GM19372 (cell line): ENCODE data around the gene TBCD.

Experiments used
- ATAC-seq: cut with Tn5 transposase; IDR thresholded peaks from one replicate; pipeline ENCODE4 v1.9.1; 2021; ENCODE audit warnings: mild to moderate bottlenecking, low read depth, moderate library complexity; ENCODE audit not compliant: unreplicated experiment

TBCD gene

DNA sequence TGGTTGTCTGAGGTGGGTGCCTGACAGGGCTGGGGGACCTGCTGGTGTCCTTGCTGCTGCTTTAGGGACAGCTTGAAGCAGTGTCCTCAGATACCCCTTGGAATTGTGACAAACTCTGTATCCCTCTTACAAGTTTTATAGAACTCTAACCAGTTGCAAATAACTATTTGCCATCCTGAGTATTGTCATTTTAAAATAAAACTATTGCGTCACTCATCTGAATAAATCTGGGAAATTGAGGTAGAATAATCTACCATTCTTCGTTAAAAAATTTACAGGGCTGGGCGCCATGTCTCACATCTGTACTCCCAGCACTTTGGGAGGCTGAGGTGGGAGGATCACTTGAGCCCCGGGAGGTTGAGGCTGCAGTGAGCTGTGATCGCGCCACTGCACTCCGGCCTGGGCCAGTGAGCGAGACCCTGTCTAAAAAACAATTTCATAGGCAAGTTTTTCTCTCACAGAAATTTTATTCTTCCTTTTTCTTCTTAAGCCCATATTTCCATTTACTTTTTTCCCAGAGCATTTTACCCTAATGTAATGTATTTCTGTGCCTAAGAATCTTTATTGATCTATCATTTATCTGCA is 73.8 kb downstream of the TBCD start:
- no peak for ATAC-seq

DNA sequence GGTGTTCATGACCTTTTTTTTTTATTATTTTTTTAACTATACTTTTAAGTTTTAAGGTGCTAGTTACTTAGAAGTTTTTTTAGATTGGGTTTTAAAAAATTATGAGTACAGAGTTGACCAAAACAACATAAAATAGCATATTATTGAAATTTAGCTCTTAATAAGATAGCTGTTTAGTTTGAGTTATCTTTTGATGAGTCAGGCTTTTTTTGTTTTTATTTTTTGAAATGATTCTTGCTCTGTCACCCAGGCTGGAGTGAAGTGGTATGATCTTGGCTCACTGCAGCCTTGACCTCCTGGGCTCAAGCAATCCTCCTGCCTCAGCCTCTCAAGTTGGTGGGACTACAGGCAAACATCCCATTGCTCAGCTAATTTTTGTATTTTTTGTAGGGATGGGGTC is 74.3 kb downstream of the TBCD start:
- no peak for ATAC-seq

- no peak for ATAC-seq
These were observed 75.1 kb downstream of the TBCD start for GRCh38 chr17:82826956-82827355.

DNA sequence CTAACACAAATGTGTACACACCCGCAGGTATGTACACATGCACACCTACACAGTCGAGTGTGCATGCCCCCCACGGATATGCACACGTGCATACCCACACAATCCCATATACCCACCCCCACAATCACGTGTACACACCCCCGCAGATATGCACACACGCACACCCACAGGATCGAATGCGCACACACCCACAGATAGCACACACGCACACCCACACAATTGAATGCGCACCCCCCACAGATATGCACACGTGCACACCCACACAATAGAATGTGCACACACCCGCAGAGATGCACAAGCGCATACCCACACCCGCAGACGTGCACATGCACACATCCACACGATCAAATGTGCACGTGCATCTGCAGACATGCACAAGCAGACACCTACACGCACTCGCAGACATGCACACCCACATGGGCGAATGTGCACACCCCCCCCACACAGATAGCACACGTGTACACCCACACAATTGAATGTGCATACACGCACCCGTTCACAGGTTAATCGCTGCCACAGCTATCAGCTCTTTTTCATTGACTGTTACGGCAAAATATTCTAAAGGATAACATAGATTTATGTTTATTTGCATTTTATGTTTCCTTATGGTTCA is 77.1 kb downstream of the TBCD start:
- no peak for ATAC-seq

- no peak for ATAC-seq
These were observed 78.4 kb downstream of the TBCD start for GRCh38 chr17:82830249-82830661.

DNA sequence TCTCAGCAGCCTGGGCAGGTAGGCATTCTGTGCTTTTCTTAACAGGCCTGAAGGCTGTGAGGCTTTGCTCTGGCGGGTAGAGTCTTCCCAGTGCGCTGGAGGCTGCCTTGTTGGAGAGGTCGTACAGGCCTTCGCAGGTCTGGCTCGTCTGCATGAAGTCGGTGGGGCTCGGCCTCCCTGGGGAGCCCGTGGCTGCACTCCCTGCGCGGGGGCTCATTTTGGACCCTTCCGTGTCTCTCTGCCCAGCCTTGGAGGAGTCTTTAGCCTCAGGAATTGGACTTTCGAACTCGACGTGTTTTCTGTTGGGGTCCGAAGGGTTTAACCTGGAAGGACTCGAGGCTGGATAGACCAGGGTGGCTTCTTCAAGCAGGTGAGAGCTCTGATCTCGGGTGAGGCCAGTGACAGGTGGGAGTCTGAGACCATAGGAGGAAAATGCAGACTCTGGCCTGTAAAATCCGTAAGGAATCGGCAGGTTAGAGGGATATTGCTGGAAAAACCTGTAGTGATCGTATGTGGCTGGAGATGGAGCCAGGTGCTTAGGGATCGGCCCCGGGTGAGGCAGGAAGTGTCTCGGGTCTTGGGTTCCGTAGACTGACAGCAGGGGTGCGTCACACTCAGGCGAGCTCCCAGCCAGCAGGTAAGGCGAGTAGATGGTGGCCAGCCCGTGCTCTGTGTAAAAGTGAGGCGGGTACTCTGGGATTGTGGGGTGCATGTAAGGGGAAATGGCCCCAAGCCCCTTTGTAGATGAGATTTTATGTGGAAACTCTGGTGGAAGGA is 79.4 kb downstream of the TBCD start:
- no peak for ATAC-seq

DNA sequence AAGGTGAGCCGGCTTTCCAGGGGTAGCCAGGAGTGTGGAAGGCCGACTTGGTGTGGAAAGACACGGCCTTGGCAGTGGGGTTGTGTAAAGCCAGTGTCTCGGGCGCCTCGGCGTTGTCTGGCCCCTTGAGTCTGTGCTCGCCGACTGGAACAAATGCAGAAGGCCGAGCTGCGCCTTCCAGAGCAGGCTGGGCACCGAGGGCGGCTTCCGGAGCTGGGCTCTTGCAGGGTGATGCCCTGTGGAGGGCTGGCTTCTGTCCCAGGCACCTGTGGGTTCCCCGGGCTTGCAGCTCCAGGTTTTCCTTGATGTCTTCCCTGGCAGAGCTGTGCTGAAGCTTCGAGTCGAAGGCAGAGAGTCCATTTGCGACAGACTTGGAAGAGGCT is 79.9 kb downstream of the TBCD start:
- ATAC-seq: no peak

DNA sequence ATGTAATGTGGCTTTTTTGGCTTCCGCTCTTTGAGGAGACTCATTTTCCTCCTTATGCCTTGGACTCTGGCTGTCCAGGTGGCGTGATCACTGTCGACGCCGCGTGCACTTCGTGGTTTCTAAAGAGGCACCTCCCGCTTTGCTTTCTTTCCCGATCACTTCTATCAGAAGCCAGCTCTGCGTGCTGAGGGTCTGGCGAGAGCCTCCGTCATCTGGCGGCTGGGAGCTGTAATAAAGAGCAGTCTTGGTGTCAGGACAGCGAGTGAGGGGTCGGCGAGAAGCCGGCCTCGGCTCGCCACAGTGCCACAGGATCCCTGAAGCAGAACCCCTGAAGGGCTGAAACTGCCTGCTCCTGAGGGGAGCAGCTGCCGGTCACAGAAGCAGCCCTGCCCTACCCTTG is 80.5 kb downstream of the TBCD start:
- no peak for ATAC-seq

DNA sequence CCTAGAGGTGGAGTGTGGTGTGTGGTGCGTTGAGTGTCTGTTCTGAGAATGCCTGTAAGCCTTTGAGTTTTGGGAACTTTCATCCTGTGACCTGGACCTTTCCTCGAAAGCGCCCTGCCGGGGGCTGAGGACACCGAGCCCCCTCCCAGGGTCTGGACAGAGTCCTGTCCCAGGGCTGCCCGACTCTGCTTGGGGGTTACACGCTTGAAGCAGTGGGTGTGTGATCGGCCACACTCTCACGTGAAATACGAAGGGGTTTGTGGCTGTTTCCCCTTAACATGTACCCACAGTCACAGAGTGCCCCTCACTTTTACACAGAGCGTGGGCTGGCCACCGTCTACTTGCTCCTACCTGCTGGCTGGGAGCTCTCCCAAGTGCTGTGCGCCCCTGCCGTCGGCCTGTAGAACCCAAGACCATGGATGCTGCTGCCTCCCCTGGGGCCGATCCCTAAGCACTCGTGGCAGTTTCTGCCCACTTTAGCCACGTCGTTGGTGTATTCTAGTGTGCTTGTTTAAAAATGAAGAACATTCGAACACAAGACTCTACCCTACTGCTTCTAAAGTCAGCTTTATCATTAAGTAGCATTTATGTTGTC is 81.1 kb downstream of the TBCD start:
- ATAC-seq: no peak

DNA sequence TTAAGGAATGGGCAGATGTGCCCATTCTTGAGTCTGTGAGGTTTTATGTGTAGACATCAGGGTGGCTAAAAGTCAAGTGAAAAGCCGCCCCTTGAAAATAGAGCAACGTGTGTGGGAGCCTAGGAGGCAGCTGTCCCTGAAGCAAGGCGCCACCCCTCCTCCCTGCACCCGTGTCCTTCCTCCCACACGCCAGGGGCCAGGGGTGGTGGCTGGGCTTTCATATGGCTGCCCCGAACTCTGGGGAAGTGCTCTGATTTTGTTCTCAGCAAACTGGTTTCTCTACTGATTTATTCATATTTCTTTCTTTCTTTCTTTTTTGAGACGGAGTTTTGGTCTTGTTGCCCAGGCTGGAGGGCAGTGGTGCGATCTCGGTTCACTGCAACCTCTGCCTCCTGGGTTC is 83.3 kb downstream of the TBCD start:
- no peak for ATAC-seq

DNA sequence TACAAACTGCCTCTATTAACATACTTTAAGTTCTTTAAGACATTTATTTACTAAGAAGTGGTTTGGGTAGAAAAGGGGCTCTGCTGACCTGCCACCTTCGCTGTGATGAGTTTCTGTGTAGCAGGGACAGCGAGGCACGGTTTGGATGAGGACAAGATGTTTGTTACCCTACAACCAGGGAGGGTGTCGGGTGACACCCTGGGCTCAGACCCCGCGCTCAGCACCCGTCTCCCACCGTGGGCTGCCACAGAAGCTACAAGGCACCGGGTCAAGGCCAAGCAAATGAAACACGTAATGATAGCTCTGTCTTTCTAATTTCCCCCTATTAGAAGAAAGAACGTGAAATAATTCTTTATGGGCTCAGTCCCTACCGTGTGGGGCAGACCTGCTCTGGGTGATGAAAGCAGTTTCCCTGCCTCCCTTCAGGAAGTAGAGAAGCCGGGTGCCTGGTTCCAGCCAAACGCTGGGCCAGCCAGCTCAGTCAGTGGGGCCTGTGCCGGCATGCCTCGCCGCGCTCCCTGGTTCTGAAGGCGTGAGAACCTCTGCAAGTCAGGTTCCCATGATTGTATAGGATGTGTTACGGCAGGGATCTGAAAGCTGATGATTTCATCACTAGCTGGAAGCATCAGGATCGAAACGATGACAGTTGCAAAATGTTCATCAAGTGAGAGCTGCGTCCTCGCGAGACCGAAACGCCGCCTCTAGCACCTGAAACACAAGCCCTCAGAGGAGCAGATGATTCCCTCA is 84.1 kb downstream of the TBCD start:
- ATAC-seq: no peak

DNA sequence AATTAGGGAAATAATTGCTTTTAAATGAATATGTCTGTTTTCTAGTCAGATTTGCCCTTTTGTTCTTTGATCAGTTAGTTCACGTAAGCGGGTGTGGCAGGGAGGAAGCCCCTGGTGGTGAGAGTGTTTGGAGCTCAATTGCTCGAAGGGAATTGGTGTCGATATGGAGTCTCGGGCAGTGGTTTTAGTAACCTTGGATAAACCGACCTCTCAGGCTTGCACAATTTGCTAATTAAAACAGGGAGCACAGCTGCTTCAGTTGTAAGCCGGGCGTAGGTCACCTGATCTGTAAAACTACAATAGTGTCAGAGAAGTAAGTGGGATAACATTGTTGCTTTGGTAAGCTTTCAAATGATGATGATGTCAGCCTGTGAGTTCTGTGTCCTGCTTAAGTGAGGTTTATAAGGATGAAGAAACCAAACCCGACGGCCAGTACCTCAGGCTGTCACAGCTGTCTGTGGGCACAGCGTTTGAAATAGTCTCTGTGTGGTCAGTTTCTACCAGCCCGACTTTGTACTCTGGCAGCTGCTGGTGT is 85.0 kb downstream of the TBCD start:
- no peak for ATAC-seq

GRCh38 chr17:82837586-82838320 is 85.9 kb downstream of the TBCD start:
- ATAC-seq: no peak

GRCh38 chr17:82838386-82839063 is 86.7 kb downstream of the TBCD start:
- no peak for ATAC-seq

GRCh38 chr17:82839617-82840292 is 87.9 kb downstream of the TBCD start, which contains the start of gene ZNF750:
ZNF750 (minus strand) TSS chr17:82840022; CDS start chr17:82832454, 7,568 bp downstream.
- no peak for ATAC-seq

DNA sequence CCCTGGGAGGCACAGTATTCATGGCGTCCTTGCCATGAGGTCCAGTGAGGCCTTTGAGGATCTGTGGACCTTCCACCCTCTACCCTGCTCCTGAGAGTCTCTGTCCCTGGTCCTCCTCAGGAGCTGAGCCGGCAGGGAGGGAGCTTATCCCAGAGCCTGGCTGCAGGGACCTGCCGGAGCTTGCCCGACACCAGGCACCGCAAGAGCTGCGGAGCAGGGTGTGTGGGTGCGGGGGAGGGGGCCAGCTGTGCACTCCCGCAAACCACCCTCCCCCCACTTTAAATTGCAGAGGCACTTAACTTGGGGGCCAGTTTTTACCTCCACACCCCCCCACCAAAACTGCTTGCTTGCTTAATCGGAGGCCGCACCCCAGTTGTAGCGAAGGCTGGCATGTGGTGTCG is 88.6 kb downstream of the TBCD start:
- ATAC-seq: no peak

DNA sequence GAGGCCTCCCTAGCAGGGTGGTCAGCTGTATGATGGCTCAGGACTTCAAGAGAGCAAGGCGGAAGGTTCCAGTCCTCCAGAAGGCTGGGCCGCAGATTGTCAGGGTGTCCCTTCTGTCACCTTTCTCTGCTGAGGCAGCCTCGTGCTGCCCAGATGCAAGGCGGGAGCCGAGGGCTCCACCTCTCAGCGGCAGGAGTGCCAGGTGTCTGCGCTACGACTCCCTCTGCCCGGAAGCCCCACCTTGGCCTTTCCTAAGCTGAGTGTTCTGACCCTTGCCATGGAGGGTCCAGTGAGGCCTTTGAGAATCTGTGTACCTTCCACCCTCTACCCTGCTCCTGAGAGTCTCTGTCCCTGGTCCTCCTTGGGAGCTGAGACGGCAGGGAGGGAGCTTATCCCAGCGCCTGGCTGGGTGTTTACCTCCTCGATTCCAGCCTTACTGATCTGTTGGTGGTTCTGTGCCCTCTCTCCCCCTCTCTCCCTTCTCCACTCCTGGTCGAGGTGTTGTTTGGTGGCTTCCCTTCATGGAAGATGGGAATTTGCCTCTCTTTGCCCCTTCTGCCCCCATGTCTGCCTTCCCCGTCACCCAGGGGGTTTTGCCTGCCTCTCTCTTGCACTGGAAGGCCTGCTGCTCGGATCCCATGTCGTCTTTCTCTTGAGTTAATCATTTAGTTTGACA is 90.2 kb downstream of the TBCD start:
- ATAC-seq: no peak
